Mucosa of gallbladder (tissue), 1 donor: ENCODE results near the gene RNU2-1. TPM values are rescaled to one million over a fixed set of nuclear protein-coding genes. Genes with fewer than 3 reads are reported as not detected.
"Not testable (repeated sequence)": the region's sequence is repeated elsewhere in the genome, so short reads cannot be mapped to it uniquely, and the experiment has no call there.

Experiments
- DNase-seq: peaks from one replicate; pipeline ENCODE4 v3.0.0-alpha.2; 2020; ENCODE audit warnings: low spot score
- total RNA-seq: library from RNA; stranded (reverse); gene quantifications from one replicate; pipeline ENCODE4 v1.2.1, GENCODE V29; 2021
- donor health status: DM: no; HTN: no; CAD: no.

RNU2-1 gene
- total RNA-seq, 1 donor from 2014 or later, result 2,768 TPM

- DNase-seq, result no peak
Observed at GRCh38 chr17:43216369-43216761, 17.4 kb downstream of the RNU2-1 start.

- DNase-seq, result no peak
Observed at GRCh38 chr17:43215341-43215740, 18.4 kb downstream of the RNU2-1 start.

GRCh38 chr17:43213545-43213944 lies 20.2 kb downstream of the RNU2-1 start:
- no peak for DNase-seq

GRCh38 chr17:43212641-43213490 lies 20.9 kb downstream of the RNU2-1 start:
- DNase-seq, result no peak

- peak; percentile 70 for DNase-seq
Observed at GRCh38 chr17:43211480-43212402, 22.0 kb downstream of the RNU2-1 start, which contains the start of gene TMEM106A. Gene TMEM106A (plus strand): TSS chr17:43211875. CDS start chr17:43213042, 1,167 bp downstream.

- DNase-seq, result no peak
Observed at GRCh38 chr17:43211123-43211479, 22.7 kb downstream of the RNU2-1 start.

- DNase-seq, result no peak
Observed at GRCh38 chr17:43210576-43210975, 23.2 kb downstream of the RNU2-1 start.

- not testable (repeated sequence) for DNase-seq
Observed at GRCh38 chr17:43203013-43203412, 30.8 kb downstream of the RNU2-1 start.

GRCh38 chr17:43200127-43200526 lies 33.6 kb downstream of the RNU2-1 start:
- no peak for DNase-seq

GRCh38 chr17:43199633-43200032 lies 34.1 kb downstream of the RNU2-1 start:
- DNase-seq, result no peak

GRCh38 chr17:43193251-43193650 lies 40.5 kb downstream of the RNU2-1 start:
- no peak for DNase-seq

GRCh38 chr17:43186656-43187055 lies 47.1 kb downstream of the RNU2-1 start:
- not testable (repeated sequence) for DNase-seq

- DNase-seq, result no peak
Observed at GRCh38 chr17:43183921-43184320, 49.9 kb downstream of the RNU2-1 start.

Other genes with a start within 250 kb of the RNU2-1 start
- 611 TPM for gene RPL27, start 235.6 kb downstream of the RNU2-1 start, total RNA-seq
- 27.0 TPM for gene IFI35, start 227.2 kb downstream of the RNU2-1 start, total RNA-seq
- 122 TPM for gene VAT1, start 211.6 kb downstream of the RNU2-1 start, total RNA-seq
- gene RND2, start 208.7 kb downstream of the RNU2-1 start, total RNA-seq, result 2.8 TPM
- 5.8 TPM for gene BRCA1, start 108.6 kb downstream of the RNU2-1 start, total RNA-seq
- 119 TPM for gene NBR1, start 62.8 kb downstream of the RNU2-1 start, total RNA-seq
- gene TMEM106A, start 22.1 kb downstream of the RNU2-1 start, total RNA-seq, result 10.8 TPM
- gene CCDC200, start 5.4 kb downstream of the RNU2-1 start, total RNA-seq, result not detected
- 16.4 TPM for gene ARL4D, start 165.0 kb upstream of the RNU2-1 start, total RNA-seq
- 39.2 TPM for gene DHX8, start 250.0 kb upstream of the RNU2-1 start, total RNA-seq